K562 (cell line): ENCODE measurements around the gene MVP. TPM values are rescaled to one million over a fixed set of nuclear protein-coding genes. Genes with fewer than 3 reads are reported as not detected.

ENCODE experiments used
- ADNP ChIP-seq: fragments of 200-800 bp; sonication (Bioruptor generic); IDR thresholded peaks from 2 replicates; pipeline ENCODE4 v1.6.1; 2016; ENCODE audit warnings: missing genetic modification characterization, missing compliant biosample characterization
- CTCFL ChIP-seq: IDR thresholded peaks from 2 replicates; pipeline ENCODE4 v1.6.1; 2011; ENCODE audit warnings: borderline replicate concordance, low read depth, mild to moderate bottlenecking, moderate library complexity, low read length; ENCODE audit not compliant: insufficient read depth, poor library complexity, severe bottlenecking
- DNMT1 ChIP-seq: fragments of 450-650 bp; IDR thresholded peaks from 2 replicates; pipeline ENCODE4 v1.6.1; 2016; ENCODE audit warnings: antibody characterized with exemption, mild to moderate bottlenecking
- DPF2 ChIP-seq: fragments of 450-650 bp; IDR thresholded peaks from 2 replicates; pipeline ENCODE4 v1.6.1; 2016
- E2F3 ChIP-seq: fragments of 250-450 bp; sonication (Bioruptor Pico); IDR thresholded peaks from 2 replicates; pipeline ENCODE4 v1.4.0; 2020; ENCODE audit warnings: mild to moderate bottlenecking
- ERF ChIP-seq: fragments of 450-650 bp; formaldehyde crosslinking; IDR thresholded peaks from 2 replicates; pipeline ENCODE4 v1.4.0; 2020; ENCODE audit warnings: mild to moderate bottlenecking, mixed read lengths
- FOXJ2 ChIP-seq: fragments of 200-800 bp; sonication (Bioruptor generic); IDR thresholded peaks from 2 replicates; pipeline ENCODE4 v1.6.1; 2016; ENCODE audit warnings: missing genetic modification characterization, missing compliant biosample characterization
- HDGF ChIP-seq: fragments of 450-650 bp; IDR thresholded peaks from 2 replicates; pipeline ENCODE4 v1.6.1; 2016
- NONO ChIP-seq, 2 experiments: fragments of 200-400 bp in 1 of 2; fragments of 450-650 bp in 1 of 2; formaldehyde crosslinking in 1 of 2; IDR thresholded peaks; 2 replicates each; pipeline ENCODE4 v1.6.1; 2017; ENCODE audit warnings: low read depth in 2 of 2, mild to moderate bottlenecking in 2 of 2, moderate library complexity in 2 of 2, low read length in 1 of 2
- PHF20 ChIP-seq: fragments of 450-650 bp; IDR thresholded peaks from 2 replicates; pipeline ENCODE4 v1.6.1; 2018; ENCODE audit not compliant: partially characterized antibody
- POLR3G ChIP-seq: IDR thresholded peaks from 2 replicates; pipeline ENCODE4 v1.6.1; 2011; ENCODE audit not compliant: insufficient read length, insufficient replicate concordance; ENCODE audit errors: extremely low read depth
- RAD21 ChIP-seq, 2 experiments: fragments of 250-450 bp in 1 of 2; fragments of 450-650 bp in 1 of 2; sonication (Bioruptor Pico) in 1 of 2; formaldehyde crosslinking in 1 of 2; IDR thresholded peaks in 1 of 2; conservative IDR thresholded peaks in 1 of 2; 2 replicates each; pipeline versions ENCODE4 v1.4.0 to v1.8.0; 2020 to 2022; ENCODE audit warnings: mild to moderate bottlenecking in 2 of 2, moderate library complexity in 1 of 2
- SETDB1 ChIP-seq: IDR thresholded peaks from one replicate; pipeline ENCODE4 v1.6.1; 2012; ENCODE audit warnings: low read length, control low read depth, inconsistent platforms
- SP2 ChIP-seq: IDR thresholded peaks from 2 replicates; pipeline ENCODE4 v1.6.1; 2011; ENCODE audit warnings: mild to moderate bottlenecking, low read depth, low read length, moderate library complexity; ENCODE audit not compliant: poor library complexity, severe bottlenecking; ENCODE audit errors: extremely low read depth
- SRSF7 ChIP-seq: fragments of 200-400 bp; formaldehyde crosslinking; optimal IDR thresholded peaks from 2 replicates; pipeline ENCODE3; 2017; ENCODE audit warnings: mild to moderate bottlenecking, low read depth, low read length
- TCF7L2 ChIP-seq: fragments of 150-350 bp; IDR thresholded peaks from 2 replicates; pipeline ENCODE4 v1.6.1; 2016; ENCODE audit warnings: low read depth, mild to moderate bottlenecking, low read length, moderate library complexity
- THRAP3 ChIP-seq: fragments of 450-650 bp; IDR thresholded peaks from 2 replicates; pipeline ENCODE4 v1.6.1; 2016; ENCODE audit warnings: mild to moderate bottlenecking, inconsistent platforms, borderline replicate concordance
- ZNF263 ChIP-seq: sonication (generic); formaldehyde crosslinking; IDR thresholded peaks from 2 replicates; pipeline ENCODE4 v1.8.0; 2022; ENCODE audit warnings: mild to moderate bottlenecking, missing genetic modification reagents, borderline replicate concordance
- ZNF696 ChIP-seq: fragments of 250-450 bp; sonication (Bioruptor Pico); conservative IDR thresholded peaks from 2 replicates; pipeline ENCODE4 v1.4.0; 2020; ENCODE audit warnings: mild to moderate bottlenecking, moderate library complexity
- polyA plus RNA-seq, 8 experiments: library from polyadenylated mRNA; depleted of rRNA in 4 of 8; stranded (reverse) in 5 of 8; unstranded in 3 of 8; fragments of >200 nt; fragmentation: Nextera tagmentation in 2 of 8; fragmentation: Illumina TruSeq in 1 of 8; extraction: Ambion mirVana in 2 of 8; extraction: Trizol in 1 of 8; gene quantifications; 2 replicates each; pipeline versions ENCODE4 v1.2.1 to v1.2.3, GENCODE V29; 2011 to 2014; ENCODE audit warnings: inconsistent platforms in 1 of 8, missing spikeins in 1 of 8
- total RNA-seq, 7 experiments: library from RNA; depleted of rRNA in 6 of 7; stranded (reverse); fragments of >200 nt in 6 of 7; fragmentation: Illumina TruSeq in 2 of 7; extraction: Trizol in 2 of 7; gene quantifications; 2 replicates each; pipeline versions ENCODE4 v1.2.1 to v1.2.3, GENCODE V29; 2011 to 2021; ENCODE audit warnings: low replicate concordance in 1 of 7
- TF ChIP-seq, protein P1 (sequence below): fragments of 250-450 bp; sonication (Bioruptor Pico); IDR thresholded peaks from 2 replicates; pipeline ENCODE4 v1.4.0; 2020; ENCODE audit warnings: borderline replicate concordance
- TF ChIP-seq, protein P2 (sequence below): fragments of 450-650 bp; IDR thresholded peaks from 2 replicates; pipeline ENCODE4 v1.6.1; 2017; ENCODE audit warnings: mild to moderate bottlenecking, moderate library complexity
- TF ChIP-seq, protein P3 (sequence below): fragments of 250-450 bp; sonication (Bioruptor Pico); IDR thresholded peaks from 2 replicates; pipeline ENCODE4 v1.8.0; 2022; ENCODE audit warnings: moderate library complexity, mild to moderate bottlenecking, inconsistent platforms

Gene MVP
- total and polyA plus RNA-seq, 9 of the 15 experiments (the other 6 are each of a cell fraction or from before 2014, with no cell fraction given): 0.39 to 1.9 (median 0.76) TPM; not detected in 2

- TF ChIP-seq DNMT1 (0 out of 2 replicates have a peak, but pooled peaks have one; percentile 47), THRAP3 (no peak), CTCFL (peak; percentile 97), ERF (CRISPR knock-in tag) (no peak), E2F3 (CRISPR knock-in tag) (no peak; the same call in 1 of the 2 replicates), PHF20 (no peak), SETDB1 (no peak), ZNF263 (CRISPR knock-in tag) (no peak), POLR3G (no peak), HDGF (no peak), RAD21 (CRISPR knock-in tag; conservative IDR thresholded peaks at IDR 0.05 in 1 of 2, IDR thresholded peaks at IDR 0.05 in 1 of 2) (peak; percentile 40 to 53; a peak in 3 of 4 replicates), SRSF7 (no peak), FOXJ2 (no peak), DPF2 (peak; percentile 78; the same call in 1 of the 2 replicates), ZNF696 (CRISPR knock-in tag) (no peak), NONO (IDR thresholded peaks at IDR 0.05; ENCODE audit: low read depth in 2 of 2, low read length in 1 of 2) (peak in 1 of 2 experiments; percentile 100; a peak in 2 of 4 replicates), ADNP (tag) (no peak), SP2 (peak; percentile 99), TCF7L2 (peak; percentile 97)
- TF ChIP-seq, protein P1, sequence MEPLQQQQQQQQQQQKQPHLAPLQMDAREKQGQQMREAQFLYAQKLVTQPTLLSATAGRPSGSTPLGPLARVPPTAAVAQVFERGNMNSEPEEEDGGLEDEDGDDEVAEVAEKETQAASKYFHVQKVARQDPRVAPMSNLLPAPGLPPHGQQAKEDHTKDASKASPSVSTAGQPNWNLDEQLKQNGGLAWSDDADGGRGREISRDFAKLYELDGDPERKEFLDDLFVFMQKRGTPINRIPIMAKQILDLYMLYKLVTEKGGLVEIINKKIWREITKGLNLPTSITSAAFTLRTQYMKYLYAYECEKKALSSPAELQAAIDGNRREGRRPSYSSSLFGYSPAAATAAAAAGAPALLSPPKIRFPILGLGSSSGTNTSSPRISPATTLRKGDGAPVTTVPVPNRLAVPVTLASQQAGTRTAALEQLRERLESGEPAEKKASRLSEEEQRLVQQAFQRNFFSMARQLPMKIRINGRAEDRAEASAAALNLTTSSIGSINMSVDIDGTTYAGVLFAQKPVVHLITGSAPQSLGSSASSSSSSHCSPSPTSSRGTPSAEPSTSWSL (CRISPR knock-in tag): no peak
- TF ChIP-seq, protein P2, sequence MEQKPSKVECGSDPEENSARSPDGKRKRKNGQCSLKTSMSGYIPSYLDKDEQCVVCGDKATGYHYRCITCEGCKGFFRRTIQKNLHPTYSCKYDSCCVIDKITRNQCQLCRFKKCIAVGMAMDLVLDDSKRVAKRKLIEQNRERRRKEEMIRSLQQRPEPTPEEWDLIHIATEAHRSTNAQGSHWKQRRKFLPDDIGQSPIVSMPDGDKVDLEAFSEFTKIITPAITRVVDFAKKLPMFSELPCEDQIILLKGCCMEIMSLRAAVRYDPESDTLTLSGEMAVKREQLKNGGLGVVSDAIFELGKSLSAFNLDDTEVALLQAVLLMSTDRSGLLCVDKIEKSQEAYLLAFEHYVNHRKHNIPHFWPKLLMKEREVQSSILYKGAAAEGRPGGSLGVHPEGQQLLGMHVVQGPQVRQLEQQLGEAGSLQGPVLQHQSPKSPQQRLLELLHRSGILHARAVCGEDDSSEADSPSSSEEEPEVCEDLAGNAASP: no peak
- TF ChIP-seq, protein P3, sequence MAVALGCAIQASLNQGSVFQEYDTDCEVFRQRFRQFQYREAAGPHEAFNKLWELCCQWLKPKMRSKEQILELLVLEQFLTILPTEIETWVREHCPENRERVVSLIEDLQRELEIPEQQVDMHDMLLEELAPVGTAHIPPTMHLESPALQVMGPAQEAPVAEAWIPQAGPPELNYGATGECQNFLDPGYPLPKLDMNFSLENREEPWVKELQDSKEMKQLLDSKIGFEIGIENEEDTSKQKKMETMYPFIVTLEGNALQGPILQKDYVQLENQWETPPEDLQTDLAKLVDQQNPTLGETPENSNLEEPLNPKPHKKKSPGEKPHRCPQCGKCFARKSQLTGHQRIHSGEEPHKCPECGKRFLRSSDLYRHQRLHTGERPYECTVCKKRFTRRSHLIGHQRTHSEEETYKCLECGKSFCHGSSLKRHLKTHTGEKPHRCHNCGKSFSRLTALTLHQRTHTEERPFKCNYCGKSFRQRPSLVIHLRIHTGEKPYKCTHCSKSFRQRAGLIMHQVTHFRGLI (CRISPR knock-in tag): no peak
Observed at GRCh38 chr16:29862884-29863668, 42.8 kb downstream of the MVP start, which contains the start of gene CDIPT (continued).
